GM13976 (cell line): ENCODE results near the gene FMNL2.
"Not testable (repeated sequence)": the region's sequence is repeated elsewhere in the genome, so short reads cannot be mapped to it uniquely, and the experiment has no call there.

Experiments
- DNase-seq: peaks from one replicate; pipeline ENCODE4 v3.0.0; 2012; ENCODE audit warnings: low spot score
- CTCF ChIP-seq: IDR thresholded peaks from 2 replicates; pipeline ENCODE4 v1.5.1; 2012; ENCODE audit warnings: borderline replicate concordance, mild to moderate bottlenecking; ENCODE audit not compliant: insufficient read depth; ENCODE audit errors: extremely low read depth, missing control alignments, control extremely low read depth
- in situ Hi-C: fragments of 300-500 bp; cut with MboI; formaldehyde crosslinking; loops from one replicate; pipeline ENCODE4 v1.12.0; 2022; ENCODE audit warnings: low sequenced_read_pairs, mixed read lengths, inconsistent platforms; ENCODE audit not compliant: unreplicated experiment

Gene FMNL2

DNA sequence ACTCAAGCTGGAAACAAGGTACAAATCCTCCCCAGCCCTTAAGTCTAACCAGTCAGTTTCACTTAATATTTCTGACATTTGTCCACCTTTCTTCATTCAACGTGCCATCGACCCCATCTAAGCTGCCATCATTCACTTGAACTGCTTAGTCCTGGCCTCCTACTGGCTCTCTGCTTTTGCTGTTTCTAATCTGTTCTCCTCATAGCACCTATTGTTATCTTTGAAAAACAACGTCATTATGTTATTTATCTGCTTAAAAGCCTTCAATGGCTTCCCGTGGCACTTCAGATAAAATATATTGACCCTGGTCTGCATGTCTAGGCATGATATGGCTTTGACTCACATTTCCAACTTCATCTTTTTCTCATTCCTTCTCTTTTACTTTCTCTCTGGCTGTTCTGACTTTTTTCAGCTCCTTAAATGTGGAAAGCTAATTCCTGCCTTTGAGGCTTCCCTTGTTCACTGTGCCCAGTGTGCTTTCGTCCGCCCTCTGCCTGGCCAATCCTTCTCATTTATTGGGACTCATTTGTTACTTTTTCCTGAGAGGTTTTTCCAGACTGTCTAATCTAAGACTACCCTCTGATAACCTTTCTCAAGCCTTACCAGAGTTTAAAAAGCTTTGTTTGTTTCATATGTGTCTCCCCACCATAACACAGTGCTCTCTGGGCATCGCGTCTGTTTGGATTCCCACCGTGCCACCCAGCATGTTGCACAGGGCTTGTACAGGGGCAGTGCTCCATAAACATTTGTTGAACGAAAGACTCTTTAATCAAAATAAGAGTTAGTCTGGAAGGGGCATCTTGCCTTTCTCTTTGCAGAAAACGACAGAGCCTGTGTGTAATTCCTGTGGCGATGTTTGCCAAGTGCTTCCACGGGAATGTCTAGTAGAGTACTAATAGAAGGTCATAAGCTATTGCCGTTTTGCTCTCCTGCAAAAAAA, 183.9 kb downstream of the FMNL2 start:
- DNase-seq, result no peak
- TF ChIP-seq CTCF, result no peak
- in situ Hi-C loops, result no loop called here

GRCh38 chr2:152519581-152519952, 184.6 kb downstream of the FMNL2 start:
- TF ChIP-seq CTCF, result no peak
- DNase-seq, result no peak
- in situ Hi-C loops, result no loop called here

DNA sequence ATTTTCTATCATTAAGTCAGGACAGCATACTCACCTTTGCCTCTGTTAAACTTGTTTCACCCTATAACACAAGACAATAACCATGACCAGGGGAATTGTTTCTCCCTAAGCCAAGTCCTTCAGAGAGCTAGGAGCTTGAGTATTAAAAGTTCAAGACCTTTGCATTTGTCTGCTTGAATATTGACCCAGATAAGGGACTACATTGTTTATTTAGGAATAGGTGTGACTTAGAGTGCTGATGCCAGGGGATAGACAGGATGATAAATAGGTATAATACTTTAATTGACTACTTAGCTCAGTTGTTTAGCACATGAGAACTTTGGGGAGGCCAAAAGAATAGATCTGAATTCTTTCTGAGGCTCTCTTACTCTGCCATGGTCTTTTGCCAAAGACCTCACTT, 185.8 kb downstream of the FMNL2 start:
- DNase-seq, result no peak
- no peak for TF ChIP-seq CTCF
- in situ Hi-C loops, result no loop called here

DNA sequence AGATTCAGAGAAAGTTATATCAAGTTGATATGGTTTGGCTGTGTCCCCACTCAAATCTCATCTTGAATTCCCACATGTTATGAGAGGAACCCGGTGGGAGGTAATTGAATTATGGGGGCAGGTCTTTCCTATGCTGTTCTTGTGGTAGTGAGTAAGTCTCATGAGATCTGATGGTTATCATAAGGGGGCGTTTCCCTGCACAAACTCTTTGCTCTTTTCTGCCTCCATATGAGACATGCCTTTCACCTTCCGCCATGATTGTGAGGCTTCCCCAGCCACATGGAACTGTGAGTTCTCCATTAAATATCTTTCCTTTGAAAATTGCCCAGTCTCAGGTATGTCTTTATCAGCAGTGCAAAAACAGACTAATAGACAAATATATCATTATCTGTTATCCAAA, 187.5 kb downstream of the FMNL2 start:
- in situ Hi-C loops, DNase-seq: not testable (repeated sequence)

DNA sequence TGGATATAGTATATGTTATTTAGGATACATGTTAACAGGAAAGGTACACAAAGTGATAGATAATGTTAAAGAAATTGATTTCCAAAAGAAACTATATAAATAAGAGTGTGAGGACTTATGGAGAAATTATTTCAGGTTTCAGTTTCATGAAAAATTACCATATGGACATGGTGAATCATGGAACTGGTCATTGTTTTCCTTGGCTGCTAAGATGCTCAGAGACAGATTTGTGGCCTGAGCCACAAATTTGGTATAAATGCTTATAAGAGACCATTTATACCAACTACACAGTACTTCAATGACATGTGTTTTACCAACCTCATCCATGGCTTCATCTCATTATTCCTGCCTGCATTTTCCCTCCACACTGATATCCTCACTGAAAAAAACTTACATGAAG, 188.1 kb downstream of the FMNL2 start:
- TF ChIP-seq CTCF, result no peak
- in situ Hi-C loops, result no loop called here
- no peak for DNase-seq

- in situ Hi-C loops, result no loop called here
- TF ChIP-seq CTCF, result no peak
- DNase-seq, result no peak
Measured at GRCh38 chr2:152525277-152525838, 190.4 kb downstream of the FMNL2 start.

DNA sequence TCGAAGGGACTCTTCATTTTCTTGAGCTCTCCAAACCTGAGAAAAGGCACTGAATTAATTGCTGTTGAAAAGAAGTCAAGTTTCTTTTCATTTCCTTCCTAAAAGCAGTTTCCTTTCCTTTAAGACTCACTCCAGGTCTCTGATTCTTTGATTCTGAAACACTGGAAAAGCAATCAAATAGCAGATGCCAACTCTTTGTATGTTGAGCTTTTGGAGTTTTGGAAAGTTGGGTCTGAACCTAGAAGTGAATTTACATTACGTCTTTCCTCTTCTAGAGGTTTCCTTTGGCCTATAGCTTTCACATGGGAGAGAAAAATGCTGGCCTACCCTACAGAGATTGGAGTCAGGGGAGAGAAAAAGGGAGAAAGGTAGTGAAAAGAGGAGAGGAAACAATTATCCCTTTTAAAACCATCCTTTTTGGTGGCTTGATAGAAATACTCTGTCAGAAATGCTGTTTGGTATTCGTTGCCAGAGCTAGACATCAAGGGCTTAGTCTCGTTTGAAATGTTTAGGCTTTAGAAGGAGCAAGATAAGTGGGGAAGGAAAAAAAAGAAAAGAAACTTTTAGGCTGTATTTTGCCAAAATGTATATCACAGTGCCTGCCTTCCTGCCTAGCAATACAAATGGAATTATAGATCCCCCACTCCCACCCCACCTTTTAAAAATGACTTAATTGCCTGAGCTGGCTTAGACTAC, 194.6 kb downstream of the FMNL2 start:
- TF ChIP-seq CTCF, result no peak
- in situ Hi-C loops, result no loop called here
- DNase-seq, result no peak
